NT2/D1 (cell line): ENCODE measurements around the gene TDRD9.

Experiments
- YY1 ChIP-seq: IDR thresholded peaks from 2 replicates; pipeline ENCODE4 v1.6.1; 2011; ENCODE audit not compliant: insufficient read length, insufficient read depth
- ZNF274 ChIP-seq: IDR thresholded peaks from 2 replicates; pipeline ENCODE4 v1.6.1; 2011; ENCODE audit warnings: mild to moderate bottlenecking, low read depth, low read length

- no peak for TF ChIP-seq ZNF274
- TF ChIP-seq YY1 = no peak
Observed at GRCh38 chr14:103887170-103887501, 41.1 kb upstream of the TDRD9 start.
